H7 (cell line): ENCODE data around the gene PCDHGB6. TPM values are rescaled to one million over a fixed set of nuclear protein-coding genes. Genes with fewer than 3 reads are reported as not detected.
A peak's percentile ranks its signal among the peaks of the same experiment; 100 is the strongest.
"Not testable (repeated sequence)": the region's sequence is repeated elsewhere in the genome, so short reads cannot be mapped to it uniquely, and the experiment has no call there.

Experiments
- DNase-seq: peaks from one replicate; pipeline ENCODE4 v3.0.0; 2012
- H3K27me3 ChIP-seq: 2 replicates; pipeline ENCODE4 v1.6.0; 2011; ENCODE audit warnings: mild to moderate bottlenecking, low read length; ENCODE audit not compliant: control insufficient read depth, insufficient read depth
- H3K36me3 ChIP-seq: replicated peaks from 2 replicates; pipeline ENCODE4 v1.5.1; 2011; ENCODE audit warnings: low read length; ENCODE audit not compliant: control insufficient read depth, insufficient read depth
- H3K4me3 ChIP-seq: 2 replicates; pipeline ENCODE4 v1.5.1; 2011; ENCODE audit warnings: low read depth, mild to moderate bottlenecking, control low read depth, low read length, moderate library complexity; ENCODE audit not compliant: insufficient read depth
- total RNA-seq: library from RNA; depleted of rRNA; stranded (reverse); fragments of >200 nt; shearing (Covaris generic); gene quantifications from 2 replicates; pipeline ENCODE4 v1.2.3, GENCODE V29; 2014

Gene PCDHGB6
- total RNA-seq, 1 experiment from 2014 or later = 1.7 TPM

DNA sequence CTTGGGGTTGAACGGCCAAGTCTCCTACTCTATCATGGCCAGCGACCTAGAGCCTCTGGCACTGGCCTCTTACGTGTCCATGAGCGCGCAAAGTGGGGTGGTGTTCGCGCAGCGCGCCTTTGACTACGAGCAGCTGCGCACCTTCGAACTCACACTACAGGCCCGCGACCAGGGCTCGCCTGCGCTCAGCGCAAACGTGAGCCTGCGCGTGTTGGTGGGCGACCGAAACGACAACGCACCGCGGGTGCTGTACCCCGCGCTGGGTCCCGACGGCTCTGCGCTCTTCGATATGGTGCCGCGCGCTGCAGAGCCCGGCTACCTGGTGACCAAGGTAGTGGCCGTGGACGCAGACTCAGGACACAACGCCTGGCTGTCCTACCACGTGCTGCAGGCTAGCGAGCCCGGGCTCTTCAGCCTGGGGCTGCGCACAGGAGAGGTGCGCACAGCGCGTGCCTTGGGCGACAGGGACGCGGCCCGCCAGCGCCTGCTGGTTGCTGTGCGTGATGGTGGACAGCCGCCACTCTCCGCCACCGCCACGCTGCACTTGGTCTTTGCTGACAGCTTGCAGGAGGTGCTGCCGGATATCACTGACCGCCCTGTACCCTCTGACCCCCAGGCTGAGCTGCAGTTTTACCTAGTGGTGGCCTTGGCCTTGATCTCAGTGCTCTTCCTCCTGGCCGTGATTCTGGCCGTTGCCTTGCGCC is 8.1 kb upstream of the PCDHGB6 start:
- no peak for DNase-seq
- H3K36me3 ChIP-seq = no peaks in the 10 kb centered on the region
- H3K27me3 ChIP-seq = no peaks in the 10 kb centered on the region
- H3K4me3 ChIP-seq = no peak overlapping the region

DNA sequence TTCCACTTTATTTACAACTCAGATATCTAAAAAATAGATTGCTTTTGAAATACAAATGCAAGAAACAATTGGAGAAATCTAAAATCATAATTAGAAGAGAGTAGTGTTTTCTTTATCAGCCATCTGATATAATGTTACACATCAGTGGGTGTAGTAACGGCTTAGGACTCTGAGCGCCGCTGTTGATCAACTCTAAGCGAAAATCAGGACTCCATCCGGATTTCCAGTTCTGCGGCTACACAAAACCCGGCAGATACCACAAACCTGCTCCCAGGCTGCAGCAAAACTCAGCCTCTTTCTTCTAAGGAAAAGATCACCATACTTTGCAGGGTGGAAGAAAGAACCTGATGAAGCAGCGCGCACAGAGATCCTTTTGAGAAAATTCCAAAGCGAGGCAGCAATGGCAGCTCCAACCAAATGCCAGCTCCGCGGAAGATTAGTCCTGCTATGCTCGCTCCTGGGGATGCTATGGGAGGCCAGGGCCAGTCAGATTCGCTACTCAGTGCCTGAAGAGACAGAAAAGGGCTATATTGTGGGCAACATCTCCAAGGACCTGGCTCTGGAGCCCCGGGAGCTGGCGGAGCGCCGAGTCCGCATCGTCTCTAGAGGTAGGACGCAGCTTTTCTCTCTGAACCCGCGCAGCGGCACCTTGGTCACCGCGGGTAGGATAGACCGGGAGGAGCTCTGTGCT is 5.1 kb upstream of the PCDHGB6 start, which contains the start of gene PCDHGA9:
Gene PCDHGA9 (plus strand): TSS at position 226 of the 691 bp plus-strand sequence. CDS start 175 bp downstream, at position 401.
- DNase-seq = peak; percentile 78
- Histone ChIP-seq H3K27me3 (no peaks in the 10 kb centered on the region), H3K36me3 (no peaks in the 10 kb centered on the region), H3K4me3 (no peak within 1 kb of the TSS)

DNA sequence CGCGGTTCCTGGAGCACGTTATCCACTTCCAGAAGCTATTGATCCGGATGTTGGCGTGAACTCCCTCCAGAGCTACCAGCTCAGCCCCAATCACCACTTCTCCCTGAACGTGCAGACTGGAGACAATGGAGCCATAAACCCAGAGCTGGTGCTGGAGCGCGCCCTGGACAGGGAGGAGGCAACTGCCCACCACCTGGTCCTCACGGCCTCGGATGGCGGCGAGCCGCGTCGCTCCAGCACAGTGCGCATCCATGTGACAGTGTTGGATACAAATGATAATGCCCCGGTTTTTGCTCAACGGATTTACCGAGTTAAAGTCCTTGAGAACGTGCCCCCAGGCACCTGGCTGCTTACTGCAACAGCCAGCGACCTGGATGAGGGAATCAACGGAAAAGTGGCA is 4.4 kb upstream of the PCDHGB6 start:
- Histone ChIP-seq H3K4me3 (no peak overlapping the region), H3K27me3 (no peaks in the 10 kb centered on the region; the same call in 1 of the 2 replicates), H3K36me3 (no peaks in the 10 kb centered on the region)
- DNase-seq = no peak

DNA sequence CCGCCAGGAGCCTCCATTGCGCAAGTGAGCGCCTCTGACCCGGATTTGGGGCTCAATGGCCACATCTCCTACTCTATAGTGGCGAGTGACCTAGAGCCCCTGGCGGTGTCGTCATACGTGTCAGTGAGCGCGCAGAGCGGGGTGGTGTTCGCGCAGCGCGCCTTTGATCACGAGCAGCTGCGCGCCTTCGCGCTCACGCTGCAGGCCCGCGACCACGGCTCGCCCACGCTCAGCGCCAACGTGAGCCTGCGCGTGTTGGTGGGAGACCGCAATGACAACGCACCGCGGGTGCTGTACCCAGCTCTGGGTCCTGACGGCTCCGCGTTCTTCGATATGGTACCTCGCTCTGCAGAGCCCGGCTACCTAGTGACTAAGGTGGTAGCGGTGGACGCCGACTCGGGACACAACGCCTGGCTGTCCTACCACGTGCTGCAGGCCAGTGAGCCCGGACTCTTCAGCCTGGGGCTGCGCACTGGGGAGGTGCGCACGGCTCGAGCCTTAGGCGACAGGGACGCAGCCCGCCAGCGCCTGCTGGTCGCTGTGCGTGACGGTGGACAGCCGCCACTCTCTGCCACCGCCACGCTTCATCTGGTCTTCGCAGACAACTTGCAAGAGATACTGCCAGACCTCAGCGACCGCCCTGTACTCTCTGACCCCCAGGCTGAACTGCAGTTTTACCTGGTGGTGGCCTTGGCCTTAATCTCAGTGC is 1.9 kb downstream of the PCDHGB6 start:
- H3K36me3 ChIP-seq = no peaks in the 10 kb centered on the region

GRCh38 chr5:141411575-141411974 is 3.8 kb downstream of the PCDHGB6 start:
- no peak for DNase-seq
- Histone ChIP-seq H3K36me3 (no peaks in the 10 kb centered on the region), H3K4me3 (no peak overlapping the region)

More for the DNA sequence above, 1.9 kb downstream of the PCDHGB6 start:
- no peak for DNase-seq
- H3K27me3 ChIP-seq = peaks cover 2% of the 10 kb centered on the region
- H3K4me3 ChIP-seq = no peak overlapping the region

DNA sequence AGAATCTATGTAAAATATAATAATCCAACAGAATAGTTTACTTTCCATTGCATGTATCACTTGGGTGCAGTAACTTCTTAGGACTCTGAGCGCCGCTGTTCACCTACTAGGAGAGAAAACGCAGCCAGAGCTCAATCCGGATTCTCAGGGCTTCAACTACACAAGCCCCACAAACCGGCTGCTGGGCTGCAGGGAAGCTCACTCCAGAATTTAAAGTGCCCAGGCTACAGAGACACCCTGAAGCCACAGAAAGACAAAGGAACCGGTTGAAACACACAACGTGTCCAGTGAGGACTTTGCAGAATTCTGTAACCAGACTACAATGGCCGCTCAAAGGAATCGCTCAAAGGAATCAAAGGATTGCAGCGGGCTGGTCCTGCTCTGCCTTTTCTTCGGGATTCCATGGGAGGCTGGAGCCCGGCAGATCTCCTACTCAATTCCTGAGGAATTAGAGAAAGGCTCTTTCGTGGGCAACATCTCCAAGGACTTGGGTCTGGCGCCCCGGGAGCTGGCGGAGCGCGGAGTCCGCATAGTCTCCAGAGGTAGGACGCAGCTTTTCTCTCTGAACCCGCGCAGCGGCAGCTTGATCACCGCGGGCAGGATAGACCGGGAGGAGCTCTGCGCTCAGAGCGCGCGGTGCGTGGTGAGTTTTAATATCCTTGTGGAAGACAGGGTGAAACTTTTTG is 5.2 kb downstream of the PCDHGB6 start, which contains the start of gene PCDHGA10:
Gene PCDHGA10 (plus strand): TSS at position 134 of the 686 bp plus-strand sequence. CDS start 189 bp downstream, at position 323.
- H3K27me3 ChIP-seq = peaks cover 2% of the 10 kb centered on the region
- H3K36me3 ChIP-seq = no peaks in the 10 kb centered on the region
- DNase-seq = peak; percentile 89
- H3K4me3 ChIP-seq = peak within 1 kb of the TSS; percentile 41; the same call in 1 of the 2 replicates

More at GRCh38 chr5:141411575-141411974, 3.8 kb downstream of the PCDHGB6 start:
- peaks cover 2% of the 10 kb centered on the region for H3K27me3 ChIP-seq

GRCh38 chr5:141413540-141414069 is 5.8 kb downstream of the PCDHGB6 start:
- peaks cover 7% of the 10 kb centered on the region for H3K27me3 ChIP-seq
- H3K36me3 ChIP-seq = no peaks in the 10 kb centered on the region
- H3K4me3 ChIP-seq = peak overlapping the region; percentile 41; the same call in 1 of the 2 replicates
- DNase-seq = peak; percentile 79

DNA sequence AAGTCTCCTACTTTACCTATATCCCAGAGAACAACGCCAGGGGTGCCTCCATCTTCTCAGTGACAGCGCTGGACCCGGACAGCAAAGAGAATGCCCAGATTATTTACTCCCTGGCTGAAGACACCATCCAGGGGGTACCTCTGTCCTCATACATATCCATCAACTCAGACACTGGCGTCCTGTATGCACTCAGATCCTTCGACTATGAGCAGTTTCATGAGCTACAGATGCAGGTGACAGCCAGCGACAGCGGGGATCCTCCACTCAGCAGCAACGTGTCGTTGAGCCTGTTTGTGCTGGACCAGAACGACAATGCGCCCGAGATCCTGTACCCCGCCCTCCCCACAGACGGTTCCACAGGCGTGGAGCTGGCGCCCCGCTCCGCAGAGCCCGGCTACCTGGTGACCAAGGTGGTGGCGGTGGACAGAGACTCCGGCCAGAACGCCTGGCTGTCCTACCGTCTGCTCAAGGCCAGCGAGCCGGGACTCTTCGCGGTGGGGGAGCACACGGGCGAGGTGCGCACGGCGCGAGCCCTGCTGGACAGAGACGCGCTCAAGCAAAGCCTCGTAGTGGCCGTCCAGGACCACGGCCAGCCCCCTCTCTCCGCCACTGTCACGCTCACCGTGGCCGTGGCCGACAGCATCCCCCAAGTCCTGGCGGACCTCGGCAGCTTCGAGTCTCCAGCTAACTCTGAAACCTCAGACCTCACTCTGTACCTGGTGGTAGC is 6.9 kb downstream of the PCDHGB6 start:
- peaks cover 10% of the 10 kb centered on the region for H3K27me3 ChIP-seq
- H3K4me3 ChIP-seq, DNase-seq, H3K36me3 ChIP-seq: not testable (repeated sequence)

GRCh38 chr5:141415275-141415618 is 7.4 kb downstream of the PCDHGB6 start:
- not testable (repeated sequence) for H3K36me3 ChIP-seq, DNase-seq, H3K4me3 ChIP-seq
- H3K27me3 ChIP-seq = peaks cover 11% of the 10 kb centered on the region

GRCh38 chr5:141417494-141418172 is 9.8 kb downstream of the PCDHGB6 start, which contains the start of gene PCDHGB7:
TSS of gene PCDHGB7 (plus strand) at chr5:141417677. CDS start at chr5:141417860, 183 bp downstream.
- Histone ChIP-seq H3K4me3 (peak within 1 kb of the TSS; percentile 61), H3K27me3 (peaks cover 11% of the 10 kb centered on the region)
- DNase-seq = peak; percentile 91
- not testable (repeated sequence) for H3K36me3 ChIP-seq

DNA sequence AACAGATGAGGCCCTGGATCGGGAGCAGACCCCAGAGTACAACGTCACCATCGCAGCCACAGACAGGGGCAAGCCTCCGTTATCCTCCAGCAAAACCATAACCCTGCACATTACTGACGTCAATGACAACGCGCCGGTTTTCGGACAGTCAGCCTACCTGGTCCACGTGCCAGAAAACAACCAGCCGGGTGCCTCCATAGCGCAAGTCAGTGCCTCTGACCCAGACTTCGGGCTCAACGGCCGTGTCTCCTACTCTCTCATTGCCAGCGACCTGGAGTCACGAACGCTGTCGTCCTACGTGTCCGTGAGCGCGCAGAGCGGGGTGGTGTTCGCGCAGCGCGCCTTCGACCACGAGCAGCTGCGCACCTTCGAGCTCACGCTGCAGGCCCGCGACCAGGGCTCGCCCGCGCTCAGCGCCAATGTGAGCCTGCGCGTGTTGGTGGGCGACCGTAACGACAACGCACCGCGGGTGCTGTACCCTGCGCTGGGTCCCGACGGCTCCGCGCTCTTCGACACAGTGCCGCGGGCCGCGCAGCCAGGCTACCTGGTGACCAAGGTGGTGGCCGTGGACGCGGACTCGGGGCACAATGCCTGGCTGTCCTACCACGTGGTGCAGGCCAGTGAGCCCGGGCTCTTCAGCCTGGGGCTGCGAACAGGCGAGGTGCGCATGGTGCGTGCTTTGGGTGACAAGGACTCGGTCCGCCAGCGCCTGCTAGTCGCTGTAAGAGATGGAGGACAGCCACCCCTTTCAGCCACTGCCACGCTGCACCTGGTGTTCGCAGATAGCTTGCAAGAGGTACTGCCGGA is 11.5 kb downstream of the PCDHGB6 start:
- no peak for DNase-seq
- Histone ChIP-seq H3K4me3 (no peak overlapping the region), H3K27me3 (peaks cover 11% of the 10 kb centered on the region), H3K36me3 (no peaks in the 10 kb centered on the region)

DNA sequence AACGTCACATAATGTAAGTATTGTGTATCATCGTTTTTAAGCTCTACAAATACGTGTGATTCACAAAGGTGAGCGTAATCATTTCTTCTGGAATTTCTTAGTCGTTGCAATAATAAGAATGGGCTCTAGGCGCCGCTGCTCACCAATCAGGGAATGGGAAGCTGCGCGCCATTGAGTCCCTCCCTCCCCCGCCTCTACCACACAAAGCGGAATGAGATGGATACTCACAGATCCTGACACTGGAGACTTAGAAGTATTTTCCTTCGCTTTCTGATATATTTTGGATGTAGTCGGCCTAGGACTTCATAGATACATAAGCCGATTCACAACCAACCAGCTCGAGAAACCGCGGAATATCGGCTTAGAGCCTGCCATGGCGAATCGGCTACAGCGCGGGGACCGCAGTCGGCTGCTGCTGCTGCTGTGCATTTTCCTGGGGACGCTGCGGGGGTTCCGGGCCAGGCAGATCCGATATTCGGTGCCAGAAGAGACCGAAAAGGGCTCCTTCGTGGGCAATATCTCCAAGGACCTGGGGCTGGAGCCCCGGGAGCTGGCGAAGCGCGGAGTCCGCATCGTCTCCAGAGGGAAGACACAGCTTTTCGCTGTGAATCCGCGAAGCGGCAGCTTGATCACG is 13.2 kb downstream of the PCDHGB6 start, which contains the start of gene PCDHGA11:
Gene PCDHGA11 (plus strand): TSS at position 197 of the 634 bp plus-strand sequence. CDS start 177 bp downstream, at position 374.
- peak; percentile 81 for DNase-seq
- Histone ChIP-seq H3K36me3 (no peaks in the 10 kb centered on the region), H3K27me3 (peaks cover 11% of the 10 kb centered on the region), H3K4me3 (peak within 1 kb of the TSS; percentile 39; the same call in 1 of the 2 replicates)
